Mesenchymal stem cell (in vitro differentiated cells and primary cell): ENCODE data around the gene ATL3.

Experiments
- DNase-seq: peaks from one replicate; pipeline ENCODE4 v3.0.0-alpha.2; 2013
- H2AFZ ChIP-seq: one replicate; pipeline ENCODE4 v1.6.1; 2013; ENCODE audit warnings: low read depth, mild to moderate bottlenecking, control low read depth, inconsistent platforms, low read length, moderate library complexity
- H2AK5ac ChIP-seq: 2 replicates; pipeline ENCODE4 v1.6.1; 2013; ENCODE audit warnings: low read length, moderate library complexity, mild to moderate bottlenecking, inconsistent platforms; ENCODE audit not compliant: severe bottlenecking
- H2BK120ac ChIP-seq: one replicate; pipeline ENCODE4 v1.6.1; 2013; ENCODE audit warnings: low read depth, mild to moderate bottlenecking, inconsistent platforms, low read length, moderate library complexity
- H2BK12ac ChIP-seq, 2 experiments: one replicate each; pipeline ENCODE4 v1.6.1; 2013; ENCODE audit warnings: inconsistent platforms in 2 of 2, low read length in 2 of 2, mild to moderate bottlenecking in 2 of 2, moderate library complexity in 2 of 2, control low read depth in 1 of 2
- H2BK15ac ChIP-seq: one replicate; pipeline ENCODE4 v1.6.1; 2013; ENCODE audit warnings: mild to moderate bottlenecking, low read depth, inconsistent platforms; ENCODE audit not compliant: poor library complexity, severe bottlenecking
- H2BK5ac ChIP-seq: 2 replicates; pipeline ENCODE4 v1.6.1; 2013; ENCODE audit warnings: low read depth, mild to moderate bottlenecking, low read length, control low read depth, inconsistent platforms; ENCODE audit not compliant: poor library complexity, severe bottlenecking
- H3K14ac ChIP-seq, 2 experiments: one replicate each; pipeline ENCODE4 v1.6.1; 2013; ENCODE audit warnings: inconsistent platforms in 2 of 2, low read length in 2 of 2, control low read depth in 1 of 2, mild to moderate bottlenecking in 1 of 2, moderate library complexity in 1 of 2
- H3K18ac ChIP-seq, 2 experiments: one replicate each; pipeline ENCODE4 v1.6.1; 2013; ENCODE audit warnings: inconsistent platforms in 2 of 2, low read length in 2 of 2, control low read depth in 1 of 2, low read depth in 1 of 2, mild to moderate bottlenecking in 1 of 2
- H3K23ac ChIP-seq, 2 experiments: one replicate each; pipeline ENCODE4 v1.6.1; 2013; ENCODE audit warnings: inconsistent platforms in 2 of 2, low read length in 2 of 2, mild to moderate bottlenecking in 2 of 2, moderate library complexity in 2 of 2, control low read depth in 1 of 2
- H3K27ac ChIP-seq: 2 replicates; pipeline ENCODE4 v1.5.1; 2013; ENCODE audit warnings: mild to moderate bottlenecking, moderate library complexity, low read length, control low read depth, inconsistent platforms; ENCODE audit not compliant: poor library complexity, severe bottlenecking
- H3K27me3 ChIP-seq, 2 experiments: 2 replicates each; pipeline versions ENCODE4 v1.6.1 to v1.7.0; 2013; ENCODE audit warnings: low read length in 2 of 2, mild to moderate bottlenecking in 2 of 2, moderate library complexity in 2 of 2, control low read depth in 1 of 2, inconsistent platforms in 1 of 2; ENCODE audit not compliant: control insufficient read depth in 1 of 2, insufficient read depth in 1 of 2
- H3K36me3 ChIP-seq, 2 experiments: 2 replicates each; pipeline versions ENCODE4 v1.6.1 to v1.7.0; 2013; ENCODE audit warnings: low read length in 2 of 2, control low read depth in 1 of 2, inconsistent platforms in 1 of 2, low read depth in 1 of 2, mild to moderate bottlenecking in 1 of 2; ENCODE audit not compliant: insufficient read depth in 2 of 2, control insufficient read depth in 1 of 2
- H3K4ac ChIP-seq, 2 experiments: one replicate each; pipeline ENCODE4 v1.6.1; 2013; ENCODE audit warnings: inconsistent platforms in 2 of 2, low read length in 2 of 2, mild to moderate bottlenecking in 2 of 2, moderate library complexity in 2 of 2, control low read depth in 1 of 2, low read depth in 1 of 2
- H3K4me1 ChIP-seq: 2 replicates; pipeline ENCODE4 v1.6.1; 2013; ENCODE audit warnings: low read depth, low read length, control low read depth; ENCODE audit not compliant: control insufficient read depth, insufficient read depth
- H3K4me2 ChIP-seq: 2 replicates; pipeline ENCODE4 v1.6.1; 2013; ENCODE audit warnings: low read length, mild to moderate bottlenecking, inconsistent platforms; ENCODE audit not compliant: poor library complexity, severe bottlenecking
- H3K4me3 ChIP-seq, 2 experiments: 2 replicates each; pipeline versions ENCODE4 v1.5.1 to v1.7.0; 2013; ENCODE audit warnings: low read length in 2 of 2, mild to moderate bottlenecking in 2 of 2, control low read depth in 1 of 2, low read depth in 1 of 2; ENCODE audit not compliant: insufficient read depth in 1 of 2
- H3K79me1 ChIP-seq: replicated peaks from 2 replicates; pipeline ENCODE4 v1.6.1; 2013; ENCODE audit warnings: mild to moderate bottlenecking, control low read depth, low read length, inconsistent platforms; ENCODE audit not compliant: poor library complexity, severe bottlenecking
- H3K9ac ChIP-seq: 2 replicates; pipeline ENCODE4 v1.7.0; 2013; ENCODE audit warnings: mild to moderate bottlenecking, low read length, moderate library complexity
- H3K9me3 ChIP-seq: 2 replicates; pipeline ENCODE4 v1.7.0; 2013; ENCODE audit warnings: mild to moderate bottlenecking, low read length; ENCODE audit not compliant: control insufficient read depth
- H4K8ac ChIP-seq: one replicate; pipeline ENCODE4 v1.6.1; 2013; ENCODE audit warnings: inconsistent platforms, mild to moderate bottlenecking, low read length, moderate library complexity
- H4K91ac ChIP-seq: one replicate; pipeline ENCODE4 v1.6.1; 2013; ENCODE audit warnings: mild to moderate bottlenecking, low read length, inconsistent platforms
- WGBS: methylation state at CpG from one replicate; pipeline ENCODE4 v1.1.7; 2013; ENCODE audit warnings: mixed read lengths; 5-methylcytosine and 5-hydroxymethylcytosine counted together

ATL3 gene

DNA sequence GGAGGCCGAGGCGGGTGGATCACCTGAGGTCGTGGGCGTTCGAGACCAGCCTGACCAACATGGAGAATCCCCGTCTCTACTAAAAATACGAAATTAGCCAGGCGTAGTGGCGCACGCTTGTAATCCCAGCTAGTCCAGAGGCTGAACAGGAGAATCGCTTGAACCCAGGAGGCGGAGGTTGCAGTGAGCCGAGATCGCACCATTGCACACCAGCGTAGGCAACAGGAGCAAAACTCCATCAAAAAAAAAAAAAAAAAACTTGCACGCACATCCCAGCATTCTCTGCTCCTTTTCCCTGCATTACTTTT is 934 bp upstream of the ATL3 start:
- WGBS: 98% methylated on average over 15 of the region's 16 CpGs
- H4K8ac ChIP-seq: peak overlapping the region; percentile 92

DNA sequence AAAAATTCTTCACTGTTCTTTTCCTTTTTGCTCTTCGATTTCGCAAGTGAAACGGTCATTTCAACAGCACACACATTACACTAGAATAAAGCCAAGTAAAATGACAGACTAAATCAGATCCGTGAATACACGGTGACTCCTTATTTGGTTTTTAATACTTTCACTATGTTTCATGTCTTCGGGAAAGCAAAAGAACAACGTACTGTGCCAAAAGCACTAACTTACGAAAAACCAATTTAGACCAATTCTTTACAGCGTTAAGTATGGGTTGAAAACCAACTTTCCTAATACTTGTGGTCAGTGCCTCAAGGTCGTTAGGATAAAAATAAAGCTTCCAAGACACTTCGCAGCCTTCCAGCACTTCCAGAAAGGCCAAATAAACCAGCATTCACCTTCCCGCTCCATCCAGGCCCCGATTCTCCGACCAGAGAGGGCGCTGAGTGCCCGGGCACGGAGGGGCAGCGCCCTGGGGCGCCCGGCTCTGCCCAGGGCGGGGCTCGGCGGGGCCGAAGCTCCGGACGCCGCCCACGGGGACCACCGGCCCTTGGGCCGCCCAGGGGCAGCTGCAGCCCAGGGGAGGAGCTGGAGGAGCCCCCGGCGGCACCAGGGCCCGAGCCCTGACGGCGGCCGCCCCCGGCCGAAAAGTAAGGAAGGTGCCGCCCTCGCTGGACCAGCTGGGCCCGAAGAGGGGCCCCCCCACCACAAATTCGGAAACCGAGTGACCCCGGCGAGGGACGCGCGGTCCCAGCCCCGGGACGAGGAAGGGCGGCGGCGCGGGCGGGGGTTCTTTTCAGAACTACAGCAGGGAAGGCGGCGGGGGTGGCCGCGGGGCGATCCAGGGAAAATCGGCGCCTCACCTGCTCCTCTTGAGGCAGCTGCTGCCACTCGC is 499 bp downstream of the ATL3 start:
- H3K36me3 ChIP-seq: peaks cover 0 to 11% of the 10 kb centered on the region in 2 experiments
- peak overlapping the region; percentile 66 for H2BK5ac ChIP-seq
- H4K8ac ChIP-seq: peak overlapping the region; percentile 89
- H3K9me3 ChIP-seq: no peaks in the 10 kb centered on the region
- peaks cover 18% of the 10 kb centered on the region for H3K4me1 ChIP-seq
- H3K23ac ChIP-seq: no peak overlapping the region
- peak overlapping the region; percentile 66 for H3K4me2 ChIP-seq
- peak; percentile 68 for DNase-seq
- peak overlapping the region; percentile 56 for H2BK15ac ChIP-seq
- 6% methylated on average over 61 of the region's 63 CpGs for WGBS
- H3K9ac ChIP-seq: peak overlapping the region; percentile 88
- H3K18ac ChIP-seq: peak overlapping the region; percentile 80 to 97
- H3K27me3 ChIP-seq: no peaks in the 10 kb centered on the region
- H2BK12ac ChIP-seq: no peak overlapping the region
- H3K27ac ChIP-seq: peak overlapping the region; percentile 75
- H2AK5ac ChIP-seq: no peak overlapping the region
- H4K91ac ChIP-seq: peak overlapping the region; percentile 94
- peak overlapping the region; percentile 91 for H2BK120ac ChIP-seq
- H3K4me3 ChIP-seq: peak overlapping the region; percentile 80 to 81
- H3K79me1 ChIP-seq: no peaks in the 10 kb centered on the region
- peak overlapping the region; percentile 56 to 83 for H3K4ac ChIP-seq
- H3K14ac ChIP-seq: peak overlapping the region; percentile 40 to 55
- H2AFZ ChIP-seq: no peak overlapping the region

More for the DNA sequence above, 934 bp upstream of the ATL3 start:
- Histone ChIP-seq H3K4ac (no peak overlapping the region), H3K36me3 (peaks cover 0 to 5% of the 10 kb centered on the region in 2 experiments), H3K4me1 (peaks cover 18% of the 10 kb centered on the region), H4K91ac (no peak overlapping the region), H2AFZ (peak overlapping the region; percentile 62), H2AK5ac (no peak overlapping the region), H3K27ac (no peak overlapping the region), H2BK12ac (no peak overlapping the region), H3K4me3 (peak overlapping the region in 1 of 2 experiments; percentile 81), H3K9me3 (no peaks in the 10 kb centered on the region), H3K4me2 (no peak overlapping the region), H2BK15ac (no peak overlapping the region), H3K18ac (peak overlapping the region in 1 of 2 experiments; percentile 88), H2BK120ac (no peak overlapping the region), H3K9ac (peak overlapping the region; percentile 88), H2BK5ac (no peak overlapping the region), H3K79me1 (no peaks in the 10 kb centered on the region), H3K14ac (no peak overlapping the region), H3K27me3 (no peaks in the 10 kb centered on the region), H3K23ac (no peak overlapping the region)
- DNase-seq: no peak

DNA sequence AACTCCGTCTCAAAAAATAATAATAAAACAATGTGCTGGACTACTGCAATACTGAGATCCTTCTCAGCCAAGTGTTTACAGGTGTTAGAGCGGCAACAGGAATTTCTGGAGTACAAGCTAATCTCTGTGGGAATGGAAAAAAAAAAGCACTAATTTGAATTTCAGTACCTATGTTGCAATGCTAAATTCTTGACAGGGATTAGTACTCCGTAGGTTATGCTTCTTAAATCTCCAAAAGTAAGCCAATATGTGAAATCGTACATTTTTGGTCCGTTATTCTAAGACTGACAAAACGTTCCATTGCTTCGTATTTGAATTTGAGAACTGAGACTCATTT is 1.1 kb downstream of the ATL3 start:
- Histone ChIP-seq H2BK5ac (no peak overlapping the region), H3K27ac (no peak overlapping the region), H3K18ac (no peak overlapping the region), H3K27me3 (no peaks in the 10 kb centered on the region), H2AK5ac (no peak overlapping the region), H2BK12ac (no peak overlapping the region), H2AFZ (no peak overlapping the region), H4K91ac (no peak overlapping the region), H3K14ac (no peak overlapping the region), H2BK120ac (no peak overlapping the region), H3K9ac (peak overlapping the region; percentile 88), H3K9me3 (no peaks in the 10 kb centered on the region), H2BK15ac (no peak overlapping the region), H3K79me1 (no peaks in the 10 kb centered on the region), H3K4ac (no peak overlapping the region), H3K36me3 (peaks cover 0 to 11% of the 10 kb centered on the region in 2 experiments), H3K4me1 (peaks cover 18% of the 10 kb centered on the region), H4K8ac (no peak overlapping the region), H3K4me3 (peak overlapping the region in 1 of 2 experiments; percentile 81), H3K4me2 (peak overlapping the region; percentile 48), H3K23ac (no peak overlapping the region)
- no peak for DNase-seq
- 79% methylated on average over 7 of the region's 7 CpGs for WGBS

DNA sequence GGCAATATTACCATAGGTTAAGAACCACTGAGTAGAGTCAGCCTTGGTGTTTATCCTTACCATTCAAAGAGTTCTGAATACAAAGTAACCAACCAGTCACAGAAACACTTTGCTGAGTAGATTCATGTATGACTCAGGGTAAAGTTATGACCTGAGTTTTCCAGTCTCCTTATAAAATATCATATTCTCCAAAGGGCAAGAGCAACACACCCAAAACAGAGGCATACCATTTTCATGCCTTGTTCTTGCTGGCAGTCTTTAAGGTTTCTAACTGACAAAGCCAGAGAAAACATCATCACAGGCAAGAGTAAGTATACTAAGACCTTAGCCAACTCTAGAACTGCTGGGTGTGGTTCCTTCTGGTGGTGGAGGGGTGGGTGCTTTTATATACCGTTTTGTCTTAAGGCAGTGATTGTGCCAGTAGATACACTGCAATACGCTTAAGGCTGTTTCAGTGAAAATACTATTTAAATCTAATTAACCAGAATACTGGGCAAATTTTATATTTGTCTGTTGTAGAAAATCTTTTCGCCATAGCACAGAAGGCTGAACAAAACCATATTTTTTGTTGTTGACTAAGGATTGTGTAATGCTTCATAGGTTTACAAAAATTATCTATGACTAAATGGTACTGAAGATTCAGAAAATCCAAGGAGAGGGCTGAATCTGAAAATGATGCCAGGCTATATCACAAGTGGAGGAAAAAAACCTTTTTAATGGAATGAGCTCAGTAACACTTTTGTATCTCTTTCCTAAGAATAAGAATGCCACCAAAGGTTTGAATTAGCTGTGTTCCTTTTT is 3.0 kb downstream of the ATL3 start:
- Histone ChIP-seq H3K4me2 (peak overlapping the region; percentile 45), H3K9me3 (no peaks in the 10 kb centered on the region), H3K27ac (peak overlapping the region; percentile 84), H3K14ac (no peak overlapping the region), H3K4me3 (peak overlapping the region in 1 of 2 experiments; percentile 81), H3K23ac (no peak overlapping the region), H3K36me3 (peaks cover 0 to 15% of the 10 kb centered on the region in 2 experiments), H2BK15ac (no peak overlapping the region), H4K8ac (no peak overlapping the region), H2BK120ac (no peak overlapping the region), H2BK12ac (peak overlapping the region in 1 of 2 experiments; percentile 38), H3K9ac (peak overlapping the region; percentile 84), H4K91ac (no peak overlapping the region), H3K27me3 (no peaks in the 10 kb centered on the region), H2AK5ac (no peak overlapping the region), H2BK5ac (peak overlapping the region; percentile 46), H3K4ac (no peak overlapping the region), H3K18ac (no peak overlapping the region), H3K79me1 (no peaks in the 10 kb centered on the region), H2AFZ (no peak overlapping the region), H3K4me1 (peaks cover 24% of the 10 kb centered on the region)
- DNase-seq: peak; percentile 89
- WGBS: 100% methylated on average over 1 of the region's 3 CpGs
